NCI-H748 (cell line): Measurements from ENCODE around the gene LHB.

Experiments
- DNase-seq: peaks from one replicate; lab custom pipeline; 2025; ENCODE audit not compliant: unreplicated experiment; lab: John Stamatoyannopoulos, UW

LHB gene

DNA sequence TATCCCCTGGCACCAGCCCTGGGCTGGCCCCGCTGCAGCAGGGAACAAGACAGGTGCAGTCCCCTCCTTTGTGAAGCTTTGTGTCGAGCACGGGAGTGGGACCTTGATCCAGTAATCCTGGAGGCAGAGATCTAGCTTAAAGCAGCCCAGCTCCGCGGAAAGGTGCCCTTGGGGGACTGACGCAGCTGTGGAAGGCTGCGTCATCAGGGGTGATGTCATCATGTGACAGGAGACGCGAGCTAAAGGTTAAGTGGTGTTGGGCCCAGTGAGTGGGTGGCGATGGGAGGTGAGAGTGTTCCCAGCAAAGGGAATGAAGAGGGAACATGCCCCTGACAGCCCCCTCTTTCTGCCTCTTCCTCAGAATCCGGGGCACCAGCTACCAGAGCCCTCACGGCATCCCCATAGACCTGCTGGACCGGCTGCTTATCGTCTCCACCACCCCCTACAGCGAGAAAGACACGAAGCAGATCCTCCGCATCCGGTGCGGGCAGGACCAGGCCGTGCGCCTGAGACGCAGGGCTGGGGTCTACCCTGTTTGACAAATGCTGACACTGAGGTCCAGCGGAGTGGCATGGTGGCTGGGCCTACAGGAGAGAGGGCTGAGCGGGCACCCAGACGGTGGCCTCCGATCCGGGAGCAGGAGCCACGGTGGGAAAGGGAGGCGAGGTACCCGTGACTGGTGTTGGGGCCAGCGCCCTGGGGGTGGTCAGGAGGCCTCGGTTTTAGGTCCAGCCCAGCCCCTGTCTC is 2.6 kb downstream of the LHB start:
- no peak for DNase-seq

- no peak for DNase-seq
Measured at GRCh38 chr19:49011194-49011593, 5.7 kb downstream of the LHB start.

DNA sequence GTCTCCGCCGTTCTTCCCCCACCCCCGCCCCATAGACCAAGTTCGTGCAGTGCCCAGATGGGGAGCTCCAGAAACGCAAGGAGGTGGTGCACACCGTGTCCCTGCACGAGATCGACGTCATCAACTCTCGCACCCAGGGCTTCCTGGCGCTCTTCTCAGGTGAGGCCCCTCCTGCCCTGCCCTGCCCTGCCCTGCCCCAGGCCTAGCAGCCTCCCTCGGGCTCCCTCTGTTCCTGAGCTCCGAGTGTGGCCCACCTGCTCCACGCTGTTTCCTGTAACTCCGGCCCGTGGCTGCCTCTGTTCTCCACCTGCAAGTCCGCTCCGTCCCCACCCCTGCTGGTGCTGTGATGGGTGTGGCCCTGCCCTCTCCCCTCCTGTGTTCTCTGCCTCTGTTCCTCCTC is 6.4 kb downstream of the LHB start:
- DNase-seq = no peak

DNA sequence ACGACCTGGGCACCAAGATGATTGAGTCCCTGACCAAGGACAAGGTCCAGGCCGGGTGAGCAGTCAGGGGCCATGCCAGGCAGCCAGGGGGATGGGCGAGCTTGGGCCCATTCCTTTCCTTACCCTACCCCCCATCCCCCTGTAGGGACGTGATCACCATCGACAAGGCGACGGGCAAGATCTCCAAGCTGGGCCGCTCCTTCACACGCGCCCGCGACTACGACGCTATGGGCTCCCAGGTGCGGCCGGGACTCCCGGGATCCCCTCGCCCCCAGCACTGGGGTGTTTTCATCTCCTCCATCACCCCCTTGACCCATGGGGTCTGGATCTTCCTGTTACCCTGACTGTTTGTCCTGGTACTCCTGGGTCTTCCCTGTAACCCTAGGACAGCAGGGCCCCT is 7.1 kb downstream of the LHB start:
- DNase-seq = no peak

- no peak for DNase-seq
Measured at GRCh38 chr19:49006905-49007304, 10.0 kb downstream of the LHB start.

GRCh38 chr19:49004964-49005614 is 11.8 kb downstream of the LHB start:
- no peak for DNase-seq

DNA sequence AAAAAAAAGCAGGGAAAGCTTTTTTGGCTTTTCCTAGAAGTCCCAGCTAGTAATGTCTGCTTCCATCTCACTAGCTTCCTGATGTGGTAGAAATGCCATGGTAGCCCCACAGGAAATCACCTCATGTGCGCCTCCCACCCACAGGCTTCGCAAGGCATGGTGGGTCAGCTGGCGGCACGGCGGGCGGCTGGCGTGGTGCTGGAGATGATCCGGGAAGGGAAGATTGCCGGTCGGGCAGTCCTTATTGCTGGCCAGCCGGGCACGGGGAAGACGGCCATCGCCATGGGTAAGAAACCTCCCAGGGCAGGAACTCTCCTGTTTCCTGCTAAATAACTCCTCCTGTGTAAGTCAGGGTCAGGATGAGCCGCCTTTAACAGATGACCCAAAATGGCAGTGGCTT is 12.8 kb downstream of the LHB start:
- no peak for DNase-seq

DNA sequence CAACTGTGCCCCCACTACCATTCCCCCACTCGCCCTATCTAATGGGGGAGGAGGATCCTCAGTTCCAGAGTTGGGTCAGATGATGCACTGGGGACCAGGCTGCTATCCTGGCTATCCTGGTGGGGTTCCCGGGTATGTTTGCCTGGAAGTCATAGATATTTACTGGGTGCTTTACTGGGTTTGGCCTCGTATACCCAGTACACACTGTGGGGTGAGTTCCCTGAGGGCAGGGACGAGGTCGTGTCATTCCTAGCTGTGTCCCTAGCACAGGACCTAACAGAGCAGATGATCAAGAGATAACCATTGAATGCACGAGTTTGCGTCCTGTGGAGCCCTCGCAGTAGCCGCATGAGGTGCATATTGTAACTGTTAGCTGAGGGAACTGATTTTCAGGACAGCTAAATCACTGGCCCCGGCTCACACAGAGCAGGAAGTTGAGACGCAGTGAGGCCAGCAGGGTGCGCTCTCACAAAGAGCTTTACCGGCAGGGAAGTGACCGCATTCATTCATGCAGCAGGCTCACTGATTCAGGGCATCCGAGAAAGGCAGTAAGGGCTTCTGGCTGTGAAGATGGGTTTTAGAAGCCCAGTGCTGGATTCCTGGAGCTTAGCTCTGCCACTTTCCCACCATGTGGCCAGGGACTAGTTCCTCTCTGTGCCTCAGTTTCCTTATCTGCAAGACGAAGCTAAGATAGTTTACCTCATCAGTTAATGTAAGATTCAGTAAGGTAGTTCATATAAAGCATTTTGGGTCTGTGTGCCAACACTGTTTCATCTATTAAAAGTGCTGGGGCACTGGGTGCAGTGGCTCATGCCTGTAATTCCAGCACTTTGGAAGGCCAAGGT is 17.2 kb downstream of the LHB start:
- DNase-seq = peak; percentile 45

DNA sequence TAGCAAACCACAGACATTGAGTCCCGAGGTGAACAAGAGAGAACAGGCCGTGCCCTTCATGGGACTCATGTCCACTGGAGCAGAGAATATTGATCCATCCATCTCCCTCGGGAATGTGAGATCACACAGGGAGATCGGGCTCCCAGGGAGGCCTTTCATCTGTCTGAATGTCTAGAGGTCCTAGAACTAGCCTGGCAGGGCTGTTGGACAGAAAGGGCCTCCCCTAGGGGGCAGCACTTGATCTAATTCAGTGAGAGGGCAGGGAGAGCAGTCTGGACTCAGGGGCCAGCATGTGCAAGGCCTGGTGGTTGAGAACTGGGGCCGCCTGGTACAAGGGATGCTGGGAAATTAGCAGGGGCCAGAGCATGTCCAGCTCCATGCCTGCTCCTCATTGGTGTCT is 18.9 kb downstream of the LHB start:
- peak; percentile 69 for DNase-seq

DNA sequence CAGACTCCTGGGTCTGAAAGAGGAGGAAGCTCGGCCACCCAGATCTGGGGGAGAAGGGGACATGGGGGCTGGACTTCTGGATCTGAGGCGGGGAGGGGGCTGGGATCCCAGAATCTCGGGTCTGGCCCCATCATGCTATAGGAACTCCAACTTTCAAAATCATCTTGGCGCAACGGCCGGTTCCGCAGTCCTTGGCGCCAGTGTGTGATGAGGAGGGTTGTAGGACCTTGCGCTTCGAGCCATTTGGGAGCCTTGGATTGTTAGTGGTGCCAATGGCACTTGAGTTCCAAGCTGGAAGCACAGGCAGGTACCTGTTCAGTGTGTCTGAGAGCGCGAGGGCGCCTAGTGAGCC is 22.9 kb downstream of the LHB start:
- peak; percentile 47 for DNase-seq

DNA sequence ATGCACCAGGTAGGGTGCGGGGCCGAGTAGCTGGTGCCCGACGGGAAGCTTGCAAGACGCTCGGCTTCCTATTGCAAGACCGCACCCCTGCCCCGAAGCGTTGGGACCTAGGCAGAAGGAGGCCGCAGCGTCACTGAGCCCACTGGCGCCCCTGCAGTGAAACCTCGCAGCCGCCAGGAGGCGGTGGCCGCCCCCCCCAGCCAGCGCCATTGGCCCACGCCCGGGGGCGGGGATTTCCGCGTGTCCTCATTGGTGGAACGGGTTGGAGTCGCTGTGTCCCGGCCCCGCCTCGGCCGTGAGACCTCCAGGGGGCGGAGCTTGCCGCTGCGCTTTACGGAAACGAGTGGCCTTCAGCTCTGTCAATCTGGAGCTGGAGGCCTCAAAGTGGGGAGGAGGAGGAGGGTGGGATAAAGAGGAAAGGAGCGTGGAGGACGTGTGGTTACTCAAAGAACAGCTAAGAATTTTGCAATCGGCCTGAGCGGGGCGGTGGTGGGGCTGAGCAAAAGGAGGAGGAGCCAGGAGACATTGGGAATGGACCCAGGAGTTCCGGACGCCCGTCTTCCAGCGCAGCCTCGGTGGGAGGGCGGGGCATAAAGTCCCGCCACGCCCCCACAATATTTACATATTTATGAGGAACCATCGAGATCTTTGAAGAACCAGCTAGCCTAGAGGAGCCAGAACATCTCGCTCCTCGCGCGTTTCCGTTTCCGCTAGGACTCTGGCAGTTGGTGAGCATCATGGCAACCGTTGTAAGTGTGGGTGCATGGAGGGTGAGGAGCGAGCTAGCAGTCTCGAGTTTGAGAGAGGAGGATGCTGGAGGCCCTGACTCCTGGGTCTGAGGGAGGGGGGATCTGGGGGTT is 23.5 kb downstream of the LHB start, which contains the start of the genes GYS1 and RUVBL2:
Gene GYS1, minus strand, starts transcription at position 135 of the 860 bp plus-strand sequence. CDS start 197 bp downstream, outside the sequence.
Gene RUVBL2, plus strand, starts transcription at position 713 of the 860 bp plus-strand sequence. Its CDS starts 25 bp downstream, at position 738.
- DNase-seq = peak; percentile 100

GRCh38 chr19:48992581-48993174 is 24.2 kb downstream of the LHB start:
- DNase-seq = peak; percentile 77

GRCh38 chr19:48991873-48992580 is 24.9 kb downstream of the LHB start:
- no peak for DNase-seq

DNA sequence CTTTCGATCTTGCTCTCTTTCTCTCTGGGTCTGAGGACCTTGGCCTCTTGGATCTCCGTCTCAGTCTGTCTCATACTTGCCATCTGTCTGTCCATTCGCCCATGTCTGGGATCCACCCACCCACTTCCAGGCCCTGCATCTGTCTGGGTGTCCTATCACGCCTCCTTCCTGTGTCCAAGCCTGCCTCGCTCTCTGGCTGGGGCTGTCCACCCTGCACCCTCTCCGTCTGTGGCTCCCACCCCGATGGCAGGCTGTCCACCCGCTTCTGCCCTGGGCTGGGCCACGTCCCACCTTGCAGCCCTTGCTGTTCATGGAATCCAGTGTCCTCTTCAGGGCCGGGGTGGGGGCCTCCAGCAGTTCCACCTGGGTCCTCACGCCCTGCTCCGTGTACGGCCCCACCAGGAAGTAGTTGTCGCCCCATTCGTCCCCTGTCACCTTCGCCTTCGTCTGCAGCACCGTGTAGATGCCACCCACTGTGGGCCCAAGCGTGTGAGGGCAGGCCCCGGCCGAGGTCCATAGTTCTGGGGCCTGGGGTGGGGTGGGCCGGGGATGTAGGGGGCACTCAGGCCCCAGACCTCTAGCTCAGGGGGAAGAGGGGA is 25.8 kb downstream of the LHB start:
- DNase-seq = no peak

- DNase-seq = no peak
Measured at GRCh38 chr19:48990400-48990799, 26.5 kb downstream of the LHB start.

DNA sequence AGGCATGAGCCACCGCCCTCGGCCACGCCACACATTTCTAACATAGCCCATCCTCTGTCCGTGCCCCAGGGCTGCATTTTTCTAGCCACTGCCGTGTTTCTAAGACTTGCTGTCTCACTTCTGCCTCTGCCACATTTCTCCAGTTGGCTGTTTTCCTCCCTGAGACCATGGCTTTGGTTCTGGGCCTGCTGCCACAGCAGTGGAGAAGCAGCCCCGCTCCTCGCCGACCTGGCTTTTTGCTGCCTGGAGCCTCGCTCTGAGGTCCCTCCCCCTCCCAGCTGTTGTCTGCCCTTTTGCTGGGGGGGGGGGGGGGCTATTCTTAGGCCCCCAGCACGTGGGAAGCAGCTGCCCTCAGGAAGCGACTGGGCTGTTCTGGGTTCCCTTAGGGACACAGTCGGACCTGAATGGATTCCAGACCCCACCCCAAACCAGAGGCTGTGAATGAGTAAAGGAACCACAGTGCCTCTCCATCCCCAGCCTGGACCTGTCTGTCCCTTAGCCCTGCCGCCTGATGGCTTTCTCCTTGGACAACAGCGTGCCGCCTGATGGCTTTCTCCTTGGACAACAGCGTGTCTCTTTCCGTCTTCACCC is 27.1 kb downstream of the LHB start:
- DNase-seq = no peak

DNA sequence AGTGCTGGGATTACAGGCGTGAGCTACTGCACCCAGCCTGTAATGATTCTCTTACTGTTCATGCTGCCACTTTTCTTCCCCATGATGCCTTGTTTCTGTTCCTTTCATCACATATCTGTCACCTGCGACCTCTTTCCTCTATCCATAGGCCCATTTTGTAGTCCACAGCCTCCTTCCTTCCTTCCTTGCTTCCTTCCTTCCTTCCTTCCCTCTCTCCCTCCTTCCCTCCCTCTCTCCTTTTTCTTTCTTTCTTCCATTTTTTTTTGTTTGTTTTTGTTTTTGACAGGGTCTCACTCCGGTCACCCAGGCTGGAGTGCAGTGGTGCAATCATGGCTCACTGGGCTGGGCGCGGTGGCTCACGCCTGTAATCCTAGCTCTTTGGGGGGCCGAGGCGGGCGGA is 28.0 kb downstream of the LHB start:
- no peak for DNase-seq

GRCh38 chr19:48988286-48988685 is 28.6 kb downstream of the LHB start:
- no peak for DNase-seq

GRCh38 chr19:48987323-48987722 is 29.6 kb downstream of the LHB start:
- DNase-seq = no peak
